ENCODE measurements around the gene RECQL. TPM values are rescaled to one million over a fixed set of nuclear protein-coding genes. Genes with fewer than 3 reads are reported as not detected.

The RECQL gene
- total RNA-seq, 1 experiment from 2014 or later, result 21.3 TPM

DNA sequence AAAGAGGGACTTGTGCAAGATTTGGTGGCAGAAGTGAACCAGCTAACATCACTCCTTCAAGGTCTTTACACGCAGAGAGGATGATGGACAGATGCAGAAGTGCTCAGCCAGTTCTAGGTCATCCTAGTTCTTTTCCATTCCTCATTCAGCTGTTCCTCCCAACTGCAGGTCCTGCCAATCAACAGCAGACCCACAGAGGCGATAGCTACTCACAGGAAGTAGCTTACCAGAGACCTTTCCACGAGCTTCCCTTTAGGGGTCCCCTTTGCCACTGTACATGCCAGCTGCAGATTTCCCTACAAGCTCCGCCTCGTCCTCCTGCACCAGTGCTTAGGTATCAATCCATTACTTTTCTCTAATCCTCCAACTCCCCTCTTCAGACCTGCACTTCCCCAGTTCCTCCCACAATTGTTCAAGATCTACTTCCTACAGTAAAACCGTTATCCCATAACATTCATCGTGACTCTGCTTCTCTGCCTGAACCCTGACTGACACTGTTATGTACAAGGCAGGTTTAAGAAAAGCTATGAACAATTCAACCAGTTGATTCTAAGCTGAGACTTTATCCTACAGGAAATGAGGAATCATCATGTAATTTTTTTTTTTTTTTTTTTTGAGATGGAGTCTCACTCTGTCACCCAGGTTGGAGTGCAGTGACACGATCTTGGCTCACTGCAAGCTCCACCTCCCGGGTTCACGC, 22.5 kb downstream of the RECQL start:
- TF ChIP-seq POLR2A (IDR thresholded peaks at IDR 0.05; ENCODE audit: borderline replicate concordance, extremely low read depth, insufficient read depth, insufficient read length), result no peak
- no peak for TF ChIP-seq EZH2 (IDR thresholded peaks at IDR 0.05)
- TF ChIP-seq SRF (IDR thresholded peaks at IDR 0.05; ENCODE audit: low read depth), result no peak
- no peak for TF ChIP-seq ZFX (IDR thresholded peaks at IDR 0.05)
- no peak for TF ChIP-seq YY1 (IDR thresholded peaks at IDR 0.05; ENCODE audit: extremely low read depth, insufficient replicate concordance, low read depth, low read length)
- TF ChIP-seq, protein P1, sequence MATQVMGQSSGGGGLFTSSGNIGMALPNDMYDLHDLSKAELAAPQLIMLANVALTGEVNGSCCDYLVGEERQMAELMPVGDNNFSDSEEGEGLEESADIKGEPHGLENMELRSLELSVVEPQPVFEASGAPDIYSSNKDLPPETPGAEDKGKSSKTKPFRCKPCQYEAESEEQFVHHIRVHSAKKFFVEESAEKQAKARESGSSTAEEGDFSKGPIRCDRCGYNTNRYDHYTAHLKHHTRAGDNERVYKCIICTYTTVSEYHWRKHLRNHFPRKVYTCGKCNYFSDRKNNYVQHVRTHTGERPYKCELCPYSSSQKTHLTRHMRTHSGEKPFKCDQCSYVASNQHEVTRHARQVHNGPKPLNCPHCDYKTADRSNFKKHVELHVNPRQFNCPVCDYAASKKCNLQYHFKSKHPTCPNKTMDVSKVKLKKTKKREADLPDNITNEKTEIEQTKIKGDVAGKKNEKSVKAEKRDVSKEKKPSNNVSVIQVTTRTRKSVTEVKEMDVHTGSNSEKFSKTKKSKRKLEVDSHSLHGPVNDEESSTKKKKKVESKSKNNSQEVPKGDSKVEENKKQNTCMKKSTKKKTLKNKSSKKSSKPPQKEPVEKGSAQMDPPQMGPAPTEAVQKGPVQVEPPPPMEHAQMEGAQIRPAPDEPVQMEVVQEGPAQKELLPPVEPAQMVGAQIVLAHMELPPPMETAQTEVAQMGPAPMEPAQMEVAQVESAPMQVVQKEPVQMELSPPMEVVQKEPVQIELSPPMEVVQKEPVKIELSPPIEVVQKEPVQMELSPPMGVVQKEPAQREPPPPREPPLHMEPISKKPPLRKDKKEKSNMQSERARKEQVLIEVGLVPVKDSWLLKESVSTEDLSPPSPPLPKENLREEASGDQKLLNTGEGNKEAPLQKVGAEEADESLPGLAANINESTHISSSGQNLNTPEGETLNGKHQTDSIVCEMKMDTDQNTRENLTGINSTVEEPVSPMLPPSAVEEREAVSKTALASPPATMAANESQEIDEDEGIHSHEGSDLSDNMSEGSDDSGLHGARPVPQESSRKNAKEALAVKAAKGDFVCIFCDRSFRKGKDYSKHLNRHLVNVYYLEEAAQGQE (IDR thresholded peaks at IDR 0.05; ENCODE audit: low read depth), result no peak
- no peak for TF ChIP-seq CBX3 (IDR thresholded peaks at IDR 0.05; ENCODE audit: low read depth)
- Histone ChIP-seq H3K9me3 (ENCODE audit: control insufficient read depth in 1 of 2, insufficient read depth in 1 of 2, low read depth in 1 of 2, low read length in 2 of 2) (no peaks in the 10 kb centered on the region), H3K4me3 (replicated peaks in 1 of 2; ENCODE audit: low read depth in 1 of 2, low read length in 2 of 2) (no peak overlapping the region), H3K4me2 (ENCODE audit: low read length) (no peak overlapping the region), H3K4me1 (ENCODE audit: control insufficient read depth in 1 of 2, insufficient read depth in 2 of 2, low read length in 2 of 2) (no peaks in the 10 kb centered on the region), H3K9me2 (ENCODE audit: insufficient read depth) (no peaks in the 10 kb centered on the region), H3K27ac (ENCODE audit: low read depth, low read length) (no peak overlapping the region), H3K79me2 (ENCODE audit: insufficient read depth, low read length) (no peaks in the 10 kb centered on the region), H3K27me3 (ENCODE audit: insufficient read depth, low read length) (no peaks in the 10 kb centered on the region), H2AFZ (ENCODE audit: low read depth, low read length, poor library complexity, severe bottlenecking) (no peak overlapping the region), H3K36me3 (ENCODE audit: control insufficient read depth in 1 of 2, insufficient read depth in 2 of 2, low read length in 2 of 2) (peaks cover 2 to 6% of the 10 kb centered on the region in 2 experiments; a peak in 2 of 4 replicates), H3K9ac (ENCODE audit: low read length) (no peak overlapping the region), H4K20me1 (ENCODE audit: insufficient read depth) (no peaks in the 10 kb centered on the region)
- ATAC-seq (no peak), DNase-seq (ENCODE audit: low read depth, low spot score) (no peak)
- POLR2A ChIA-PET, result no interaction called here
- intact Hi-C loops (cut with micrococcal nuclease), result no loop called here
- BruUV-seq (replicated peaks), result no TSS peak
- CTCF ChIA-PET, result no interaction called here
- RAD21 ChIA-PET (ENCODE audit: low non-redundant PET in 1 of 2, low total read pairs in 2 of 2, uncharacterized antibody in 2 of 2, unreplicated experiment in 2 of 2), result no interaction called here

Data from HCT116 (cell line).